ENCODE results near the gene PIH1D2. TPM values are rescaled to one million over a fixed set of nuclear protein-coding genes. Genes with fewer than 3 reads are reported as not detected.
A peak's percentile ranks its signal among the peaks of the same experiment; 100 is the strongest.
"Not testable (repeated sequence)": the region's sequence is repeated elsewhere in the genome, so short reads cannot be mapped to it uniquely, and the experiment has no call there.

The PIH1D2 gene
- total and polyA plus RNA-seq, 8 donors: 0.69 to 1.5 (median 1.1) TPM

DNA sequence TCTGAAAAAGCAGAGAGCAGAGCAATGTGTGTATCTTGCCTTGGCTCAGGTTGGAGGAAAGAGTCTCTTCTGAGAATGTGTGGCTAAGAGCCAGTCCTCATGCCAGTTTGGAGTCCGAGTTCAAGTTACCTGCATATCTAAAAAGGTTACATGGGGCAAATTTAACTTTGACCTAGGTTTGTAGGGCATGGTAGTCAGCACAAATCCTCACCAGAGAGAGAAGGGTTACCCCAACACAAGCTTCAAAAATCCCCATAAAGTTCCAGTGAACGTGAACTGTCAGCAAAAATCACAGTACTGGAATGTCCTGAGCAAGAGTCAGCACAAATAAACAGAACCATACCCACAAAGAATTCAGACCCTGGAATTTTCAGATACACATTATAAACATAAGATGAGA is 26.6 kb upstream of the PIH1D2 start:
- H3K4me1 ChIP-seq: no peaks in the 10 kb centered on the region
- no peak for TF ChIP-seq CTCF (IDR thresholded peaks at IDR 0.05)
- no peak for ATAC-seq
- intact Hi-C loops (cut with DNase I): no loop called here
- H3K9me3 ChIP-seq: no peaks in the 10 kb centered on the region
- H3K27me3 ChIP-seq: no peaks in the 10 kb centered on the region
- FAIRE-seq: no peak
- H3K36me3 ChIP-seq: peaks cover 0 to 6% (median 0%) of the 10 kb centered on the region in 3 donors
- DNase-seq: no peak
- no peak overlapping the region for H3K27ac ChIP-seq
- no peak overlapping the region for H3K4me3 ChIP-seq
- WGBS, 2 donors: 54 to 64% methylated on average over 2 of the region's 2 CpGs

- Histone ChIP-seq H3K36me3 (peaks cover 0 to 16% (median 0%) of the 10 kb centered on the region in 3 donors), H3K4me3 (no peak overlapping the region), H3K27me3 (no peaks in the 10 kb centered on the region), H3K9me3 (no peaks in the 10 kb centered on the region), H3K27ac (no peak overlapping the region), H3K4me1 (no peaks in the 10 kb centered on the region)
- 90 to 94% methylated on average over 11 of the region's 11 CpGs for WGBS, 2 donors
- no peak for TF ChIP-seq CTCF (IDR thresholded peaks at IDR 0.05)
- intact Hi-C loops (cut with DNase I): loop anchor here in 1 of 3 donors (10.0 kb wide), 1 partner anchor 187 kb away; no protein-coding TSS in a partner anchor
- ATAC-seq (no peak), FAIRE-seq (no peak), DNase-seq (no peak)
These were observed 24.1 kb upstream of the PIH1D2 start for GRCh38 chr11:112097734-112098528.

GRCh38 chr11:112096194-112096593 is 22.4 kb upstream of the PIH1D2 start:
- no peak for TF ChIP-seq CTCF (IDR thresholded peaks at IDR 0.05)
- no peaks in the 10 kb centered on the region for H3K4me1 ChIP-seq
- H3K9me3 ChIP-seq: no peaks in the 10 kb centered on the region
- intact Hi-C loops (cut with DNase I): loop anchor here in 1 of 3 donors (10.0 kb wide), 1 partner anchor 189 kb away; no protein-coding TSS in a partner anchor
- no peak overlapping the region for H3K27ac ChIP-seq
- FAIRE-seq: no peak
- no peak for ATAC-seq
- H3K4me3 ChIP-seq: no peak overlapping the region
- peaks cover 0 to 33% (median 0%) of the 10 kb centered on the region in 3 donors for H3K36me3 ChIP-seq
- DNase-seq: no peak
- no peaks in the 10 kb centered on the region for H3K27me3 ChIP-seq

- intact Hi-C loops (cut with DNase I): loop anchor here in 1 of 3 donors (10.0 kb wide), 1 partner anchor 189 kb away; no protein-coding TSS in a partner anchor
- ATAC-seq, H3K4me1 ChIP-seq, H3K9me3 ChIP-seq, H3K27me3 ChIP-seq, H3K27ac ChIP-seq, DNase-seq, H3K4me3 ChIP-seq: not testable (repeated sequence)
- H3K36me3 ChIP-seq: peaks cover 0 to 42% (median 0%) of the 10 kb centered on the region in 3 donors
- 92 to 95% methylated on average over 2 of the region's 2 CpGs for WGBS, 2 donors
- FAIRE-seq: peak; percentile 85
These were observed 21.5 kb upstream of the PIH1D2 start for GRCh38 chr11:112095302-112095701.

DNA sequence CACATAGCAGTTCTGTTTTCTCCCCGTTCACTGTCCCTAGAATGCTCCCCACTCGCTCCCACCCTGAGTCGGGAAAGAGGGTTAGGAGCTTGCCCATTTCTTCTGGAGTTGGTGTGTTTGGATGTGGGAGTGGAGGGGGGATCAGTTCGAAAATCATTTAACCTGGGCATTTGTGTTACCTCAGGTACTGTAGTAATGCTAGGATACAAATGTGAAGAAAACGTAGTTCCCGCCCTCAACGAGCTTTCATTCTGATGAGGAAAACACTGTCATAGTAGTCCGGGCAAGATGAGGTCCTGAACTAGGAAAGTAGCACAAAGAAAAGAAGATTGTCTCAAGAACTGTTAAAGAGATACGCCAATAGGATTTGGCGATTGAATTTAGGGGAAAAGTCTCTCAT is 13.4 kb upstream of the PIH1D2 start:
- Histone ChIP-seq H3K9me3 (no peaks in the 10 kb centered on the region), H3K4me3 (peak overlapping the region; percentile 46 to 80 (median 64)), H3K36me3 (peaks cover 0 to 58% (median 19%) of the 10 kb centered on the region in 3 donors), H3K27ac (peak overlapping the region in 3 of 4 donors; percentile 35 to 70 (median 67)), H3K4me1 (peaks cover 12 to 16% (median 15%) of the 10 kb centered on the region in 3 donors), H3K27me3 (no peaks in the 10 kb centered on the region)
- DNase-seq (no peak), ATAC-seq (peak in 3 of 4 donors; percentile 1 to 9 (median 2)), FAIRE-seq (no peak)
- TF ChIP-seq CTCF (IDR thresholded peaks at IDR 0.05): no peak
- intact Hi-C loops (cut with DNase I): no loop called here
- WGBS, 2 donors: 12 to 13% methylated on average over 10 of the region's 10 CpGs

Measured in pancreas (tissue), 10 donors.